GM23338 (cell line): ENCODE results near the gene TPK1.

Experiments used
- CTCF ChIP-seq, 2 experiments: fragments of 200-600 bp in 1 of 2; sonication (generic) in 1 of 2; conservative IDR thresholded peaks; 2 replicates each; pipeline versions ENCODE4 v1.5.1 to v1.6.1; 2016 to 2017; ENCODE audit warnings: antibody characterized with exemption in 2 of 2, low read depth in 2 of 2, mild to moderate bottlenecking in 2 of 2, moderate library complexity in 1 of 2
- EZH2 ChIP-seq: fragments of 200-600 bp; sonication (generic); IDR thresholded peaks from one replicate; pipeline ENCODE4 v1.8.0; 2017; ENCODE audit warnings: antibody characterized with exemption, mild to moderate bottlenecking, low read depth; ENCODE audit not compliant: unreplicated experiment
- POLR2AphosphoS5 ChIP-seq: IDR thresholded peaks from 2 replicates; pipeline ENCODE4 v1.6.1; 2016; ENCODE audit warnings: antibody characterized with exemption, low read depth
- REST ChIP-seq: IDR thresholded peaks from one replicate; pipeline ENCODE4 v1.6.1; 2018; ENCODE audit warnings: antibody characterized with exemption; ENCODE audit not compliant: unreplicated experiment
- STAT1 ChIP-seq: IDR thresholded peaks from one replicate; pipeline ENCODE4 v1.6.1; 2016; ENCODE audit warnings: antibody characterized with exemption; ENCODE audit not compliant: unreplicated experiment

GRCh38 chr7:144510621-144511020 lies 325.2 kb downstream of the TPK1 start:
- TF ChIP-seq POLR2AphosphoS5: no peak
- TF ChIP-seq REST: no peak
- TF ChIP-seq CTCF (conservative IDR thresholded peaks at IDR 0.05; ENCODE audit: low read depth in 2 of 2): no peak
- no peak for TF ChIP-seq EZH2
- TF ChIP-seq STAT1: no peak
